ENCODE measurements around the gene SYDE1.

DNA sequence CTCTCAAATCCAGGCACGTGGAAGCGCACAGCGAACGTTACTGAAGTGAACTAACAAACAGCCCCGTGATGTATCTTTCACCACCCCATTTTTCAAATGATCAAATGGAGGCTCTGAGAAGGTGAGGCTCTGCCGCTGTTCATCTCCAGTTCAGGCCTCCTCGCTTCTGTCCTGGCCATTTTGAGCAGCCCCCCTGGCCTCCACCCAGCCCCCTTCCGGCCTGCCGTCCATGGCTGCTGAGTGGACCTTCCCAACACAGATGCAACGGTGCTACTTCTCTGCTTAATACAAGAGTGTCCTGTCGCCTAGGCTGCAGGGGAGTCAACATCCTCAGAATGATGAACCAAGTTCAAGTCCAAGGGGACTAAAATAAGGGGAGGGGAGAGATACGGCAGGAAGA, 9.7 kb downstream of the SYDE1 start:
- TF ChIP-seq, protein P1, sequence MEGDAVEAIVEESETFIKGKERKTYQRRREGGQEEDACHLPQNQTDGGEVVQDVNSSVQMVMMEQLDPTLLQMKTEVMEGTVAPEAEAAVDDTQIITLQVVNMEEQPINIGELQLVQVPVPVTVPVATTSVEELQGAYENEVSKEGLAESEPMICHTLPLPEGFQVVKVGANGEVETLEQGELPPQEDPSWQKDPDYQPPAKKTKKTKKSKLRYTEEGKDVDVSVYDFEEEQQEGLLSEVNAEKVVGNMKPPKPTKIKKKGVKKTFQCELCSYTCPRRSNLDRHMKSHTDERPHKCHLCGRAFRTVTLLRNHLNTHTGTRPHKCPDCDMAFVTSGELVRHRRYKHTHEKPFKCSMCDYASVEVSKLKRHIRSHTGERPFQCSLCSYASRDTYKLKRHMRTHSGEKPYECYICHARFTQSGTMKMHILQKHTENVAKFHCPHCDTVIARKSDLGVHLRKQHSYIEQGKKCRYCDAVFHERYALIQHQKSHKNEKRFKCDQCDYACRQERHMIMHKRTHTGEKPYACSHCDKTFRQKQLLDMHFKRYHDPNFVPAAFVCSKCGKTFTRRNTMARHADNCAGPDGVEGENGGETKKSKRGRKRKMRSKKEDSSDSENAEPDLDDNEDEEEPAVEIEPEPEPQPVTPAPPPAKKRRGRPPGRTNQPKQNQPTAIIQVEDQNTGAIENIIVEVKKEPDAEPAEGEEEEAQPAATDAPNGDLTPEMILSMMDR (IDR thresholded peaks at IDR 0.05): no peak
- TF ChIP-seq, protein P2, sequence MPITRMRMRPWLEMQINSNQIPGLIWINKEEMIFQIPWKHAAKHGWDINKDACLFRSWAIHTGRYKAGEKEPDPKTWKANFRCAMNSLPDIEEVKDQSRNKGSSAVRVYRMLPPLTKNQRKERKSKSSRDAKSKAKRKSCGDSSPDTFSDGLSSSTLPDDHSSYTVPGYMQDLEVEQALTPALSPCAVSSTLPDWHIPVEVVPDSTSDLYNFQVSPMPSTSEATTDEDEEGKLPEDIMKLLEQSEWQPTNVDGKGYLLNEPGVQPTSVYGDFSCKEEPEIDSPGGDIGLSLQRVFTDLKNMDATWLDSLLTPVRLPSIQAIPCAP (CRISPR knock-in tag; IDR thresholded peaks at IDR 0.05): no peak
- TF ChIP-seq, protein P3, sequence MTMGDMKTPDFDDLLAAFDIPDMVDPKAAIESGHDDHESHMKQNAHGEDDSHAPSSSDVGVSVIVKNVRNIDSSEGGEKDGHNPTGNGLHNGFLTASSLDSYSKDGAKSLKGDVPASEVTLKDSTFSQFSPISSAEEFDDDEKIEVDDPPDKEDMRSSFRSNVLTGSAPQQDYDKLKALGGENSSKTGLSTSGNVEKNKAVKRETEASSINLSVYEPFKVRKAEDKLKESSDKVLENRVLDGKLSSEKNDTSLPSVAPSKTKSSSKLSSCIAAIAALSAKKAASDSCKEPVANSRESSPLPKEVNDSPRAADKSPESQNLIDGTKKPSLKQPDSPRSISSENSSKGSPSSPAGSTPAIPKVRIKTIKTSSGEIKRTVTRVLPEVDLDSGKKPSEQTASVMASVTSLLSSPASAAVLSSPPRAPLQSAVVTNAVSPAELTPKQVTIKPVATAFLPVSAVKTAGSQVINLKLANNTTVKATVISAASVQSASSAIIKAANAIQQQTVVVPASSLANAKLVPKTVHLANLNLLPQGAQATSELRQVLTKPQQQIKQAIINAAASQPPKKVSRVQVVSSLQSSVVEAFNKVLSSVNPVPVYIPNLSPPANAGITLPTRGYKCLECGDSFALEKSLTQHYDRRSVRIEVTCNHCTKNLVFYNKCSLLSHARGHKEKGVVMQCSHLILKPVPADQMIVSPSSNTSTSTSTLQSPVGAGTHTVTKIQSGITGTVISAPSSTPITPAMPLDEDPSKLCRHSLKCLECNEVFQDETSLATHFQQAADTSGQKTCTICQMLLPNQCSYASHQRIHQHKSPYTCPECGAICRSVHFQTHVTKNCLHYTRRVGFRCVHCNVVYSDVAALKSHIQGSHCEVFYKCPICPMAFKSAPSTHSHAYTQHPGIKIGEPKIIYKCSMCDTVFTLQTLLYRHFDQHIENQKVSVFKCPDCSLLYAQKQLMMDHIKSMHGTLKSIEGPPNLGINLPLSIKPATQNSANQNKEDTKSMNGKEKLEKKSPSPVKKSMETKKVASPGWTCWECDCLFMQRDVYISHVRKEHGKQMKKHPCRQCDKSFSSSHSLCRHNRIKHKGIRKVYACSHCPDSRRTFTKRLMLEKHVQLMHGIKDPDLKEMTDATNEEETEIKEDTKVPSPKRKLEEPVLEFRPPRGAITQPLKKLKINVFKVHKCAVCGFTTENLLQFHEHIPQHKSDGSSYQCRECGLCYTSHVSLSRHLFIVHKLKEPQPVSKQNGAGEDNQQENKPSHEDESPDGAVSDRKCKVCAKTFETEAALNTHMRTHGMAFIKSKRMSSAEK (CRISPR knock-in tag; IDR thresholded peaks at IDR 0.05; ENCODE audit: borderline replicate concordance): no peak
- TF ChIP-seq ZNF416 (CRISPR knock-in tag; IDR thresholded peaks at IDR 0.05): no peak
- no peak for TF ChIP-seq CREB1 (CRISPR knock-in tag; IDR thresholded peaks at IDR 0.05)
- TF ChIP-seq, protein P4, sequence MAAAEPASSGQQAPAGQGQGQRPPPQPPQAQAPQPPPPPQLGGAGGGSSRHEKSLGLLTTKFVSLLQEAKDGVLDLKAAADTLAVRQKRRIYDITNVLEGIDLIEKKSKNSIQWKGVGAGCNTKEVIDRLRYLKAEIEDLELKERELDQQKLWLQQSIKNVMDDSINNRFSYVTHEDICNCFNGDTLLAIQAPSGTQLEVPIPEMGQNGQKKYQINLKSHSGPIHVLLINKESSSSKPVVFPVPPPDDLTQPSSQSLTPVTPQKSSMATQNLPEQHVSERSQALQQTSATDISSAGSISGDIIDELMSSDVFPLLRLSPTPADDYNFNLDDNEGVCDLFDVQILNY (CRISPR knock-in tag; IDR thresholded peaks at IDR 0.05): no peak
- no peak for TF ChIP-seq SMAD4 (CRISPR knock-in tag; IDR thresholded peaks at IDR 0.05)
- TF ChIP-seq JUN (CRISPR knock-in tag; IDR thresholded peaks at IDR 0.05): no peak
- TF ChIP-seq, protein P5, sequence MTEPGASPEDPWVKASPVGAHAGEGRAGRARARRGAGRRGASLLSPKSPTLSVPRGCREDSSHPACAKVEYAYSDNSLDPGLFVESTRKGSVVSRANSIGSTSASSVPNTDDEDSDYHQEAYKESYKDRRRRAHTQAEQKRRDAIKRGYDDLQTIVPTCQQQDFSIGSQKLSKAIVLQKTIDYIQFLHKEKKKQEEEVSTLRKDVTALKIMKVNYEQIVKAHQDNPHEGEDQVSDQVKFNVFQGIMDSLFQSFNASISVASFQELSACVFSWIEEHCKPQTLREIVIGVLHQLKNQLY (CRISPR knock-in tag; IDR thresholded peaks at IDR 0.05): no peak
- TF ChIP-seq, protein P6, sequence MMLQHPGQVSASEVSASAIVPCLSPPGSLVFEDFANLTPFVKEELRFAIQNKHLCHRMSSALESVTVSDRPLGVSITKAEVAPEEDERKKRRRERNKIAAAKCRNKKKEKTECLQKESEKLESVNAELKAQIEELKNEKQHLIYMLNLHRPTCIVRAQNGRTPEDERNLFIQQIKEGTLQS (CRISPR knock-in tag; conservative IDR thresholded peaks at IDR 0.05): no peak
- TF ChIP-seq SP1 (CRISPR knock-in tag; conservative IDR thresholded peaks at IDR 0.05): no peak
- TF ChIP-seq IRF2 (CRISPR knock-in tag; IDR thresholded peaks at IDR 0.05; ENCODE audit: borderline replicate concordance, low read depth): no peak
- TF ChIP-seq, protein P7, sequence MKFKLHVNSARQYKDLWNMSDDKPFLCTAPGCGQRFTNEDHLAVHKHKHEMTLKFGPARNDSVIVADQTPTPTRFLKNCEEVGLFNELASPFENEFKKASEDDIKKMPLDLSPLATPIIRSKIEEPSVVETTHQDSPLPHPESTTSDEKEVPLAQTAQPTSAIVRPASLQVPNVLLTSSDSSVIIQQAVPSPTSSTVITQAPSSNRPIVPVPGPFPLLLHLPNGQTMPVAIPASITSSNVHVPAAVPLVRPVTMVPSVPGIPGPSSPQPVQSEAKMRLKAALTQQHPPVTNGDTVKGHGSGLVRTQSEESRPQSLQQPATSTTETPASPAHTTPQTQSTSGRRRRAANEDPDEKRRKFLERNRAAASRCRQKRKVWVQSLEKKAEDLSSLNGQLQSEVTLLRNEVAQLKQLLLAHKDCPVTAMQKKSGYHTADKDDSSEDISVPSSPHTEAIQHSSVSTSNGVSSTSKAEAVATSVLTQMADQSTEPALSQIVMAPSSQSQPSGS (CRISPR knock-in tag; IDR thresholded peaks at IDR 0.05; ENCODE audit: borderline replicate concordance, low read depth): no peak
- no peak for TF ChIP-seq ATF1 (CRISPR knock-in tag; IDR thresholded peaks at IDR 0.05)
